Measurements from ENCODE around the gene SRSF4. TPM values are rescaled to one million over a fixed set of nuclear protein-coding genes. Genes with fewer than 3 reads are reported as not detected.
A peak's percentile ranks its signal among the peaks of the same experiment; 100 is the strongest.

SRSF4 gene
- total RNA-seq, 1 experiment from 2014 or later = 69.0 TPM

DNA sequence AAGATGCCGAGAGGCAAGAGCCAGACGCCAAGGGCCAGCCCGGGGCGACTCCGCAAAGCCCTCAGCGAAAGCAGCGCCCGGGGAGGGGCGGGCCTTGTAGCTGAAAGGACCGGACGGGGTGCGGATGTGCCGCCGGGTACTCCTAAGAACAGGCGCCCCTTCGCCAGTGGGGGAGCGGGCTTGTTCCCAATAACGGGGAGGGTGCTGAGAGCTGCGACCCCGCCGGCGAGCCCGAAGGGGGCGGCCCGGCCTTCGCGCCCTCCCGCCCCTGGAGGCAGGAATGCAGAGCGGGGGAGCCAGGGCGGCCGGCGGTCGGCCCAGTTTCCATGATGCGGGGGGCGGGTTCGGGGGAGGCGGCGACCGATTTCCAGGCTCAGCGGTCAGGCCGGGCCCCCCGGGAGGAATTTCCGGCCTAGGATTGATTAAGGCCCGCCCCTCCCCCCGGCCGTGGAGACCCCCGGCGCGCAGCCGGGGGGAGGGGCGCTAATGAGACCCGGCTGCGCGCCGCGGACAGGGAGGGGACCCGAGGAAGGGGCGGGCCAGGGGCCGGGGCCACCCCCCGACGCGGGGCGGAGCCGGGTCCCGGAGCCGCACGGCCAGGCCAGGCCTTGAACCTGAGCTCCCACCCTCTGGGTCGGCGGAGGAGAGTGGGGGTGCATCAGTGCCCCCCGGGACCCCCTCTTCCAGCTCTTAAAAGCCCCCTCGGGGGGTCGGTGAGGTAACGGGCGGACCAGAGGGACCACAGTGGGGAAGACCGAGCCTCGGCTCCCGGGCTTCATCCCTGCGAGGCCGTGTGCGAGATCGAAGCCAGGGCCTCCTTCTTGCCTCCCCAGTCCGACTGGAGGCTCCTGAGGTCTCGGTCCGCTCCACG, 57.1 kb downstream of the SRSF4 start:
- peak overlapping the region; percentile 79 to 96 for H3K4me3 ChIP-seq (replicated peaks in 1 of 2; ENCODE audit: low read depth in 1 of 2, low read length in 2 of 2)
- no peaks in the 10 kb centered on the region for H4K20me1 ChIP-seq (ENCODE audit: insufficient read depth)
- peaks cover 27% of the 10 kb centered on the region for H3K79me2 ChIP-seq (ENCODE audit: insufficient read depth, low read length)
- H3K9ac ChIP-seq (ENCODE audit: low read length) = peak overlapping the region; percentile 97
- no peaks in the 10 kb centered on the region for H3K9me3 ChIP-seq (ENCODE audit: control insufficient read depth in 1 of 2, insufficient read depth in 1 of 2, low read depth in 1 of 2, low read length in 2 of 2)
- no peaks in the 10 kb centered on the region for H3K9me2 ChIP-seq (ENCODE audit: insufficient read depth)
- POLR2A ChIA-PET = interaction anchor here (1.0 kb wide), 1 partner anchor 57 kb away, joined by 3 read pairs; the partner anchor contains the start of gene SRSF4
- H3K27ac ChIP-seq (ENCODE audit: low read depth, low read length) = peak overlapping the region; percentile 93
- ATAC-seq (peak; percentile 57), DNase-seq (ENCODE audit: low read depth, low spot score) (peak; percentile 46)
- H3K27me3 ChIP-seq (ENCODE audit: insufficient read depth, low read length) = no peaks in the 10 kb centered on the region
- H2AFZ ChIP-seq (ENCODE audit: low read depth, low read length, poor library complexity, severe bottlenecking) = no peak overlapping the region
- CTCF ChIA-PET = interaction anchor here (0.8 to 1.5 kb wide), 7 partner anchors 10 to 91 kb away, joined by 3 to 5 read pairs (median 3); no protein-coding TSS in a partner anchor
- peaks cover 2 to 11% of the 10 kb centered on the region in 2 experiments; a peak in 2 of 4 replicates for H3K4me1 ChIP-seq (ENCODE audit: control insufficient read depth in 1 of 2, insufficient read depth in 2 of 2, low read length in 2 of 2)
- TSS peak; percentile 43 for BruUV-seq (replicated peaks)
- peak overlapping the region; percentile 99 for H3K4me2 ChIP-seq (ENCODE audit: low read length)
- no peaks in the 10 kb centered on the region for H3K36me3 ChIP-seq (ENCODE audit: control insufficient read depth in 1 of 2, insufficient read depth in 2 of 2, low read length in 2 of 2)
- intact Hi-C loops (cut with micrococcal nuclease) = no loop called here
- RAD21 ChIA-PET (ENCODE audit: low non-redundant PET in 1 of 2, low total read pairs in 2 of 2, uncharacterized antibody in 2 of 2, unreplicated experiment in 2 of 2) = interaction anchor here in 1 of 2 experiments (0.6 to 0.7 kb wide), 2 partner anchors 17 to 1696 kb away, joined by 3 to 6 read pairs; no protein-coding TSS in a partner anchor
- TF ChIP-seq, protein P1, sequence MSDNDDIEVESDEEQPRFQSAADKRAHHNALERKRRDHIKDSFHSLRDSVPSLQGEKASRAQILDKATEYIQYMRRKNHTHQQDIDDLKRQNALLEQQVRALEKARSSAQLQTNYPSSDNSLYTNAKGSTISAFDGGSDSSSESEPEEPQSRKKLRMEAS (IDR thresholded peaks at IDR 0.05) = no peak
- peak; percentile 43; the same call in 1 of the 2 replicates for TF ChIP-seq ZFX (IDR thresholded peaks at IDR 0.05)
- no peak for TF ChIP-seq CBX3 (IDR thresholded peaks at IDR 0.05; ENCODE audit: low read depth)
- TF ChIP-seq, protein P2, sequence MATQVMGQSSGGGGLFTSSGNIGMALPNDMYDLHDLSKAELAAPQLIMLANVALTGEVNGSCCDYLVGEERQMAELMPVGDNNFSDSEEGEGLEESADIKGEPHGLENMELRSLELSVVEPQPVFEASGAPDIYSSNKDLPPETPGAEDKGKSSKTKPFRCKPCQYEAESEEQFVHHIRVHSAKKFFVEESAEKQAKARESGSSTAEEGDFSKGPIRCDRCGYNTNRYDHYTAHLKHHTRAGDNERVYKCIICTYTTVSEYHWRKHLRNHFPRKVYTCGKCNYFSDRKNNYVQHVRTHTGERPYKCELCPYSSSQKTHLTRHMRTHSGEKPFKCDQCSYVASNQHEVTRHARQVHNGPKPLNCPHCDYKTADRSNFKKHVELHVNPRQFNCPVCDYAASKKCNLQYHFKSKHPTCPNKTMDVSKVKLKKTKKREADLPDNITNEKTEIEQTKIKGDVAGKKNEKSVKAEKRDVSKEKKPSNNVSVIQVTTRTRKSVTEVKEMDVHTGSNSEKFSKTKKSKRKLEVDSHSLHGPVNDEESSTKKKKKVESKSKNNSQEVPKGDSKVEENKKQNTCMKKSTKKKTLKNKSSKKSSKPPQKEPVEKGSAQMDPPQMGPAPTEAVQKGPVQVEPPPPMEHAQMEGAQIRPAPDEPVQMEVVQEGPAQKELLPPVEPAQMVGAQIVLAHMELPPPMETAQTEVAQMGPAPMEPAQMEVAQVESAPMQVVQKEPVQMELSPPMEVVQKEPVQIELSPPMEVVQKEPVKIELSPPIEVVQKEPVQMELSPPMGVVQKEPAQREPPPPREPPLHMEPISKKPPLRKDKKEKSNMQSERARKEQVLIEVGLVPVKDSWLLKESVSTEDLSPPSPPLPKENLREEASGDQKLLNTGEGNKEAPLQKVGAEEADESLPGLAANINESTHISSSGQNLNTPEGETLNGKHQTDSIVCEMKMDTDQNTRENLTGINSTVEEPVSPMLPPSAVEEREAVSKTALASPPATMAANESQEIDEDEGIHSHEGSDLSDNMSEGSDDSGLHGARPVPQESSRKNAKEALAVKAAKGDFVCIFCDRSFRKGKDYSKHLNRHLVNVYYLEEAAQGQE (IDR thresholded peaks at IDR 0.05; ENCODE audit: low read depth) = no peak
- no peak for TF ChIP-seq TCF7L2 (IDR thresholded peaks at IDR 0.05; ENCODE audit: borderline replicate concordance, extremely low read depth, insufficient read depth, insufficient read length)
- TF ChIP-seq SIN3A (IDR thresholded peaks at IDR 0.05; ENCODE audit: low read depth) = no peak
- no peak for TF ChIP-seq ELF1 (IDR thresholded peaks at IDR 0.05; ENCODE audit: borderline replicate concordance, low read depth)
- no peak for TF ChIP-seq CEBPB (IDR thresholded peaks at IDR 0.05; ENCODE audit: low read depth)
- TF ChIP-seq, protein P3, sequence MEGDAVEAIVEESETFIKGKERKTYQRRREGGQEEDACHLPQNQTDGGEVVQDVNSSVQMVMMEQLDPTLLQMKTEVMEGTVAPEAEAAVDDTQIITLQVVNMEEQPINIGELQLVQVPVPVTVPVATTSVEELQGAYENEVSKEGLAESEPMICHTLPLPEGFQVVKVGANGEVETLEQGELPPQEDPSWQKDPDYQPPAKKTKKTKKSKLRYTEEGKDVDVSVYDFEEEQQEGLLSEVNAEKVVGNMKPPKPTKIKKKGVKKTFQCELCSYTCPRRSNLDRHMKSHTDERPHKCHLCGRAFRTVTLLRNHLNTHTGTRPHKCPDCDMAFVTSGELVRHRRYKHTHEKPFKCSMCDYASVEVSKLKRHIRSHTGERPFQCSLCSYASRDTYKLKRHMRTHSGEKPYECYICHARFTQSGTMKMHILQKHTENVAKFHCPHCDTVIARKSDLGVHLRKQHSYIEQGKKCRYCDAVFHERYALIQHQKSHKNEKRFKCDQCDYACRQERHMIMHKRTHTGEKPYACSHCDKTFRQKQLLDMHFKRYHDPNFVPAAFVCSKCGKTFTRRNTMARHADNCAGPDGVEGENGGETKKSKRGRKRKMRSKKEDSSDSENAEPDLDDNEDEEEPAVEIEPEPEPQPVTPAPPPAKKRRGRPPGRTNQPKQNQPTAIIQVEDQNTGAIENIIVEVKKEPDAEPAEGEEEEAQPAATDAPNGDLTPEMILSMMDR (IDR thresholded peaks at IDR 0.05 in 2 of 3, conservative IDR thresholded peaks at IDR 0.05 in 1 of 3; ENCODE audit: borderline replicate concordance in 1 of 3, insufficient read depth in 1 of 3, low read depth in 2 of 3, low read length in 2 of 3) = peak in 2 of 3 experiments; percentile 56 to 70; a peak in 4 of 6 replicates
- TF ChIP-seq FOSL1 (IDR thresholded peaks at IDR 0.05; ENCODE audit: low read depth) = no peak
- no peak for TF ChIP-seq SRF (IDR thresholded peaks at IDR 0.05; ENCODE audit: low read depth)
- no peak for TF ChIP-seq ZNF274 (IDR thresholded peaks at IDR 0.05; ENCODE audit: low read depth, low read length)
- no peak for TF ChIP-seq JUND (IDR thresholded peaks at IDR 0.05)
- TF ChIP-seq POLR2AphosphoS5 (IDR thresholded peaks at IDR 0.05; ENCODE audit: low read depth, low read length) = peak; percentile 71
- peak; percentile 55 for TF ChIP-seq YY1 (IDR thresholded peaks at IDR 0.05; ENCODE audit: extremely low read depth, insufficient replicate concordance, low read depth, low read length)
- TF ChIP-seq, protein P4, sequence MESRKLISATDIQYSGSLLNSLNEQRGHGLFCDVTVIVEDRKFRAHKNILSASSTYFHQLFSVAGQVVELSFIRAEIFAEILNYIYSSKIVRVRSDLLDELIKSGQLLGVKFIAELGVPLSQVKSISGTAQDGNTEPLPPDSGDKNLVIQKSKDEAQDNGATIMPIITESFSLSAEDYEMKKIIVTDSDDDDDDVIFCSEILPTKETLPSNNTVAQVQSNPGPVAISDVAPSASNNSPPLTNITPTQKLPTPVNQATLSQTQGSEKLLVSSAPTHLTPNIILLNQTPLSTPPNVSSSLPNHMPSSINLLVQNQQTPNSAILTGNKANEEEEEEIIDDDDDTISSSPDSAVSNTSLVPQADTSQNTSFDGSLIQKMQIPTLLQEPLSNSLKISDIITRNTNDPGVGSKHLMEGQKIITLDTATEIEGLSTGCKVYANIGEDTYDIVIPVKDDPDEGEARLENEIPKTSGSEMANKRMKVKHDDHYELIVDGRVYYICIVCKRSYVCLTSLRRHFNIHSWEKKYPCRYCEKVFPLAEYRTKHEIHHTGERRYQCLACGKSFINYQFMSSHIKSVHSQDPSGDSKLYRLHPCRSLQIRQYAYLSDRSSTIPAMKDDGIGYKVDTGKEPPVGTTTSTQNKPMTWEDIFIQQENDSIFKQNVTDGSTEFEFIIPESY (IDR thresholded peaks at IDR 0.05; ENCODE audit: extremely low read depth, insufficient replicate concordance, low read length) = no peak
- no peak for TF ChIP-seq RAD21 (IDR thresholded peaks at IDR 0.05; ENCODE audit: low read depth)
- TF ChIP-seq EZH2 (IDR thresholded peaks at IDR 0.05) = no peak

Data from HCT116 (cell line).